K562 treated with DMSO at 1 percent for 12 hours (cell line): ENCODE results near the gene MED27. TPM values are rescaled to one million over a fixed set of nuclear protein-coding genes. Genes with fewer than 3 reads are reported as not detected.

Experiments
- total RNA-seq: library from RNA; unstranded; fragments of 300-600 nt; gene quantifications from 2 replicates; pipeline ENCODE4 v1.2.3, GENCODE V29; 2022; ENCODE audit not compliant: insufficient read depth

MED27 gene
- total RNA-seq = 34.0 and 43.5 TPM in 2 replicates

GRCh38 chr9:132079391-132080091, at the start of gene MED27:
MED27 (minus strand) TSS chr9:132079867; CDS start chr9:132079844, 23 bp downstream.

Other genes with a start within 250 kb of the MED27 start
- gene NTNG2, start 82.2 kb upstream of the MED27 start, total RNA-seq = not detected in 2 replicates